Measurements from ENCODE around the gene NDUFS7.

NDUFS7 gene

DNA sequence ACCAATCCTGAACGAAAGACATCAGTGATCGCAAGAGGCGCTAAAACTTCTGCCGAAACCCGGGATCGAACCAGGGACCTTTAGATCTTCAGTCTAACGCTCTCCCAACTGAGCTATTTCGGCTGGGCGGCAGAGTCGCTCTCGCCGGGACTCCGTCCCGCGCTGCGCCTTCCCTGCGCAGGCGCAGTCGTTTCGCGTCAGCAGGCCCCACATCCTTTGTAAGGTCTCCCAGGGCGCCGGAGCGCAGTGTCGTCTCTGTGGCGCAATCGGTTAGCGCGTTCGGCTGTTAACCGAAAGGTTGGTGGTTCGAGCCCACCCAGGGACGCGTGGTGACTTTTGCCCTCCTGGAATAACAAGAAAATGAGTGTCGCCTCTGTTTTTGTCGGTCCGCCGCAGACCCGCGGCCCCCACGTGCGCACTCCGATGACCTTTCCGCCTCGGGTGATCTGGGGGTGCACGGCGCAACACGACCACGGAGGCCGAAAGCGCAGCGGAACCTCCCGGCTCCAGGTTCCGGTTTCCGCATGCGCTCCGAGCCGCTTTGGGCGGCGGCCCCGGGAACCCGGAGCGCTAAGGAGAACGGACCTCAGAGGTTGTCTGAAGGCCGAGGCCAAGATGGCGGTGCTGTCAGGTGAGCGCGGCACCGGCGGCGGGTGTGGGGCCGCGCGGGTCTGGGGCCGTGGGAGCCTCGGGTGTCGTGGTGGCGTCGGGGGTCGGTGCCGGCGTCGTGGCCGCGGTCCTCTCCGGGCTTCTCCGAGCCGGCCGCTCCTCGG lies at the start of gene NDUFS7:
Gene NDUFS7 (plus strand): TSS at position 596 of the 773 bp plus-strand sequence. CDS start 20 bp downstream, at position 616.
- DNase-seq: peak; percentile 65 to 87

GRCh38 chr19:1336079-1336684 lies 47.5 kb upstream of the NDUFS7 start:
- no peak for DNase-seq

DNA sequence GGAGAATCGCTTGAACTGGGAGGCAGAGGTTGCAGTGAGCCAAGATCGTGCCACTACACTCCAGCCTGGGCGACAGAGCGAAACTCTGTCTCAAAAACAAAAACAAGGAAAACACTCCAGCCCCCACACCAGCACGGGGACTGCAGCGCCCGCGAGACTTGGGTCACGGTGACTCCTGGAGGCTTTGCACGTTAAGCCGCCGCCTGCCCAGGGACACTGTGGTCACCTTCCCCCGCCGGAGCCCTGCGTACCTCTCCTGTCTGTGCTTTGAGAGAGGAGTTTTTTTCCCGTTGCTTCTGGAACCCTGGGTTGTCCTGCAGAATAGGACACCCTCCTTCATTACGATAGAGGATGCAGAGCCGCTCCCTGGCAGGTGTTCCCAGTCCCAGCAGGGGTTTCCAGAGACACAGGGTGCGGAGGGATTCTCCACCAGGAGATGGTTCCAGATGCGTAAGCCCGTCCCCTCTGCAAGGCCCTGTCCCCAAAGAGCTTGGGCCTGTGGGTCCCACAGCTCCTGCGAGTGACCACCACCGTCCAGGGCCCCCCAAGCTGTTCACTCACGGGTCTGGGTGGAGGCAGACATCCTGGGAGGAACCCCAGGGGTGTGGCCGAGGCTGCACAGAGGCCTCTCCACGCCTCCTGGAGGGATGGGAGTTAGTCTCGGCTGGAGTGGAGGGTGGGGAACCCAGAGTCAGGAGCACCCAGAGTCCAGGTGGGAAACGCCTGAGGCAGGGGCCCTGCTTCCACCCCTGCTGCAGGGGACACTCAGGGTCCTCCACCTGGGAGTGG lies 42.8 kb upstream of the NDUFS7 start:
- no peak for DNase-seq

- no peak for DNase-seq
These were observed 40.7 kb upstream of the NDUFS7 start for GRCh38 chr19:1343041-1343440.

DNA sequence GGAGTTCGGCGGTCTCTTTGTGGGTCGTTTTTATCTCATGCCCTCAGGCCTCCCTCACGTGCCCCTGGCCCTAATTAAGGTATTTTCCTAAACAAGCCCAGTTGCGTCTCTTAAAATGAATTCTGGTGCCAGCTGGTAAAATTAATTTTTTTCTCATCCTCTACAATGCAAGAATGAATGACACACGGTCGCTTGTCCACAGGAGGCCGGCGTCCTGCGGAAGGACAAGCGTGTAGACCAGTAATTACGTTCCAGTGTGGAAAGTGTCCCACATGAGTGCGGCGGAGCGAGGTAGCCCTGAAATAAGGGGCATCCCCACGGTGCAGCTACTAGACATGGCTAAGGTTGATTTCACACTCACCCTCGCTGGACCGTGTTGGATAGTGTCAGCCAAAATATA lies 34.5 kb upstream of the NDUFS7 start:
- DNase-seq: no peak

DNA sequence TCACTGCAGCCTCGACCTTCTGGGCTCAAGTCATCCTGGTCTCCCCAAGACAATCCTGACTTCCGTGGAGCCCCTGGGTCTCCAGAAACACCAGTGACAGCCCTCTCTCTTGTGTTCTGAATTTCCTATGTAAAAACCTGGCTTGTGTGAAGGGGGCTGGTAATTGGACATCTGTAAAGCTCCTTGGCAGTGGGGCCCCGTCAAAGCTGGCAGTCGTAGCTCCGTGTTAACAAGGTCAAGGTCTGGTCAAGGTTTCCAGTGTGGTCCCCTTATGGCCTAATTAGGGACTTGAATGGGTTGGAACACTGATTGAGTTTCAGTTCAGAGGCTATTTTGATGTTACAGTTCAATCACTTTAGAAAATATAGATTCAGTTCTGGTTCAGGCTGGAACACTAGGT lies 32.8 kb upstream of the NDUFS7 start:
- DNase-seq: no peak

DNA sequence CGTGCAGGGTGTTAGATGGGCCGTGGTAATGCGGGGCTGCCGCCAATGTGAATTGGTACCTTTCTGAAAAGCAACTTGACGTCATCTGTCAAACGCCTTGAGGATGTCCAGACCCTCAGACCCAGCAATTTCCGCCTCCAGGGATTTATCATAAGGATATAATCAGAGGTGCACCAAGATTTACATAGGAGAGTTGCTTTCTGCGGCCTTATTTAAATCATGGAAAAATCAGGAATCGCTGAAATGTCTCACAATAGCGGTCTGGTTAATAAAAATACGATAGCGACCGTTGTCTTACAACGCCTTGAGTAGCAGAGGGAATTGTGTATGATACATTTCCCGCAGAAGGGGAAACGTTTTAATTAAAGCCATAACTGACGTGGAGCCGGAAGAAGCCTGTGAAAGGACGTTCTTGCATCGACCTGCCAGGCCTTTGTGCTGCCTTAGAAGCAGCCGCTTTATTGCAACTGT lies 32.3 kb upstream of the NDUFS7 start:
- DNase-seq: no peak

- no peak for DNase-seq
These were observed 30.6 kb upstream of the NDUFS7 start for GRCh38 chr19:1353144-1353543.

DNA sequence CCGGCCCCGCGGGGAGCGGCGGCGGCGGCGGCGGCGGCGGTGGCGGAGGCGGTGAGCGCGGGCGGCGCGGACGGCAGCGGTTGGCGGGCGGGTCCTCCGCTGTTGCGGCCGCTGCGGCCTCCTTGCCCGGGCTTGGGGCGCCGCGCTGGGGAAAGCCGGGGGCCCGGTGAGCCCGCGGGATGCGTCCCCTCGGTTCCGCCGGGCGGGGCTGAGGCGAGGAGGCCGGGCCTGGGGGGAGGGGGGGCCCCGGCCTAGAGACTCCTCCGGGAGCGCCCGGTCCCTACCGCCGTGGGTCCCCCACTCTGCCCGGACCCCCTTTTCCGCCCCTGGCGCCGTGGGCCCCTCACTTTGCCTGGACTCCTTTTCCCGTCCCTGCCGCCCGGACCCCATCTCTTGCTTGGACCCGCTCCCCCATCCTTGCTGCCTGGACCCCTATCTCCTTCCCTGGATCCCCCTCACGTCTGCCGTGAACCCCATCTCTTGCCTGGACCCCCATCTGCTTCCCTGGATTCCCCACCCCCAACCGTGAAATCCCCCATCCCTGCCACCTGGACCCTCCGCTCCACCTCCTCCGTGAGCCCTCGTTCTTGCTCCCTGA lies 28.6 kb upstream of the NDUFS7 start:
- DNase-seq: no peak

- DNase-seq: no peak
These were observed 27.9 kb upstream of the NDUFS7 start for GRCh38 chr19:1355568-1356507.

DNA sequence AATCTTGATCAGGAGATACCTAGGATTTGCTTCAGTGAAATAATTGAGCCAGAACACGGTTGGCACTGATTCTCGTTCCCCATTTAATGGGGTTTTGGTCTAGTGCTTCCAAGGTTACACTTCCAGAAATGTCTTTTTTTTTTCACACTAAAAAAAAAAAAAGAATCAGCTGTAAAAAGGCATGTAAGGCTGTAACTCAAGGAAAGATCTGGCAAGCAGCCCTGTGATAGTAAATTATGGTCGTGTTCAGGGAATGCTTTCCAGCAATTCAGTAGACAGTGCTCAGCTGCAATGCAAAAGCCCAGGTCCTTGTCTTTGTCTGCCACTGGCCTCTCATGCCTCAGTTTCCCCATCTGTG lies 27.2 kb upstream of the NDUFS7 start:
- DNase-seq: no peak

- DNase-seq: no peak
These were observed 26.1 kb upstream of the NDUFS7 start for GRCh38 chr19:1357531-1358109.

DNA sequence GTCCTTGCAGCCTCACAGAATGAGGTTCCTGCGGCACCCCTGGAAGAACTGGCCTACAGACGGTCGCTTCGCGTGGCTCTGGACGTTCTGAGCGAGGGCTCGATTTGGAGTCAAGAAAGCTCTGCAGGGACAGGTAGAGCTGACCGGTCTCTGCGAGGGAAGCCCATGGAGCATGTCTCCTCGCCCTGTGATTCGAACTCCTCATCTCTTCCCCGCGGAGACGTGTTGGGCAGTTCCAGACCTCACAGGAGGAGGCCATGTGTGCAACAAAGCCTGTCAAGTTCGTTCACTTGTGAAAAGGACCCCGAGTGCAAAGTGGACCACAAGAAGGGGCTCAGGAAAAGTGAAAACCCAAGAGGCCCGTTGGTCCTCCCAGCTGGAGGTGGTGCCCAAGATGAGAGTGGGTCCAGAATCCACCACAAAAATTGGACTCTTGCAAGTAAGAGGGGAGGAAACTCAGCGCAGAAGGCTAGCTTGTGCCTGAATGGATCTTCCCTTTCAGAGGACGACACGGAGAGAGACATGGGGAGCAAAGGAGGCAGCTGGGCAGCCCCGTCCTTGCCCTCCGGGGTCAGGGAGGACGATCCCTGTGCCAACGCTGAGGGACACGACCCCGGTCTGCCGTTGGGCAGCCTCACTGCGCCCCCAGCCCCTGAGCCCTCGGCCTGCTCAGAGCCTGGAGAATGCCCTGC lies 23.4 kb upstream of the NDUFS7 start:
- DNase-seq: no peak

- DNase-seq: no peak
These were observed 22.8 kb upstream of the NDUFS7 start for GRCh38 chr19:1360818-1361461.

DNA sequence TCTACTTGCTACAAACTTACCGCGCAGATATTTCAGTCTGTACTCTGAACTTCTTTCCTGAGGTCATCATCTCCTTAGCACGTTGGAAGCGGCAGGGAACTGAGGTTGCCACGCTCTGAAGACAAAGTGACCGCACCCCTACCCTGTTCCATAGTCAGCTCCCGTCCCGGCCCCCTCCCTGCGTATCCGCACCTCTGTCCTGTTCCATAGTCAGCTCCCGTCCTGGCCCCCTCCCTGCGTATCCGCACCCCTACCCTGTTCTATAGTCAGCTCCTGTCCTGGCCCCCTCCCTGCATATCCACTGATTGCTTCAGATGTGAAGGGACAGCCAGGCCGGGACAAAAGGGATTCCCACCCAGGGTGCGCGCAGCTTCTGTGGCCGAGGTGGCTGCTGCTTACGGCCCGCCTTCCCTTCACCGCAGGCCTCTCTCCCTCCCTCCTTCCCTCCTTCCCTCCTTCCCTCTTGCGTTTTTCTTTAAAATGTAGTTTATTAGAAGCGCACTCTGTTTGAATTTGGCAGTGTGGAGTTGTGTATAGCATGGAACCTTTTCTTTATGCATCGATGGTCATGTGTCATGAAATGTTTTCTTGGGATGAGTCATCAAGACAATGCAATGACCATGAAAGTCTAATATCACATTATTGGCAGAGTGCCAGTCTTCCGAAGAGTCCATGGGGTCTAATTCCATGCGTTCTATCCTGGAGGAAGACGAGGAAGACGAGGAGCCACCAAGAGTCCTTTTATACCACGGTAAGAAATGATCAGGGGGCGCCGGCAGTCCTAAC lies 21.9 kb upstream of the NDUFS7 start:
- no peak for DNase-seq

- no peak for DNase-seq
These were observed 21.1 kb upstream of the NDUFS7 start for GRCh38 chr19:1362387-1363257.

- no peak for DNase-seq
These were observed 20.1 kb upstream of the NDUFS7 start for GRCh38 chr19:1363599-1363998.

GRCh38 chr19:1364070-1364704 lies 19.5 kb upstream of the NDUFS7 start:
- no peak for DNase-seq
